Measurements from ENCODE around the gene ZNF774.

DNA sequence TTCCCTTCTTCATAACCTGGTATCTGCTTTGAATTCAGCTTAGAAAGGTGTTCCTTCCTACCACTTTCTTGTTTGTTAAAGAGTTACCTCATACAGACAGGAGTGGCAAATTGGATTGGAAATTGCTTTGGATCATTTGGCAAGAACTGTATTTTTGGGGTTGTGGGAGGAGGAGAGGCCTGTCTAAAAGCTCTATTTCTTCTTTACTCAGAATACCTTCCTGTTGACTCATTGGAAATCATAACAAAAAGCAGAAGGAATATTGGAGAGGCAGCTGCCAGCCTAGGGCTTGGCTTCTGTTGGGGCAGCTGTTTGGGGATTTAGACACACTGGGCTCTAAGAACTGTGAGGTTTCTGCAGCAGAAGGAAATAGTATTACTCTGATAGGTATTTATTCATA lies 50.1 kb downstream of the ZNF774 start:
- TF ChIP-seq, protein P1, sequence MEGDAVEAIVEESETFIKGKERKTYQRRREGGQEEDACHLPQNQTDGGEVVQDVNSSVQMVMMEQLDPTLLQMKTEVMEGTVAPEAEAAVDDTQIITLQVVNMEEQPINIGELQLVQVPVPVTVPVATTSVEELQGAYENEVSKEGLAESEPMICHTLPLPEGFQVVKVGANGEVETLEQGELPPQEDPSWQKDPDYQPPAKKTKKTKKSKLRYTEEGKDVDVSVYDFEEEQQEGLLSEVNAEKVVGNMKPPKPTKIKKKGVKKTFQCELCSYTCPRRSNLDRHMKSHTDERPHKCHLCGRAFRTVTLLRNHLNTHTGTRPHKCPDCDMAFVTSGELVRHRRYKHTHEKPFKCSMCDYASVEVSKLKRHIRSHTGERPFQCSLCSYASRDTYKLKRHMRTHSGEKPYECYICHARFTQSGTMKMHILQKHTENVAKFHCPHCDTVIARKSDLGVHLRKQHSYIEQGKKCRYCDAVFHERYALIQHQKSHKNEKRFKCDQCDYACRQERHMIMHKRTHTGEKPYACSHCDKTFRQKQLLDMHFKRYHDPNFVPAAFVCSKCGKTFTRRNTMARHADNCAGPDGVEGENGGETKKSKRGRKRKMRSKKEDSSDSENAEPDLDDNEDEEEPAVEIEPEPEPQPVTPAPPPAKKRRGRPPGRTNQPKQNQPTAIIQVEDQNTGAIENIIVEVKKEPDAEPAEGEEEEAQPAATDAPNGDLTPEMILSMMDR (IDR thresholded peaks at IDR 0.05): no peak
- TF ChIP-seq POLR2A (IDR thresholded peaks at IDR 0.05): no peak

Data from uterus (tissue), 2 donors.